PC-9 (cell line): Measurements from ENCODE around the gene ADAMTS6. TPM values are rescaled to one million over a fixed set of nuclear protein-coding genes. Genes with fewer than 3 reads are reported as not detected.

Experiments
- BruUV-seq: library from RNA; stranded (reverse); fragments of 400-500 nt; replicated peaks from 2 replicates; lab custom pipeline; 2021; lab: Mats Ljungman, UMichigan
- CTCF ChIA-PET: fragments of 300-600 bp; sonication (Branson Sonifier 250); formaldehyde crosslinking; loops from one replicate; lab custom pipeline; 2022; ENCODE audit warnings: antibody characterized with exemption; lab: Charles Lee
- POLR2A ChIA-PET: fragments of 300-600 bp; sonication (Branson Sonifier 250); formaldehyde crosslinking; loops from one replicate; lab custom pipeline; 2022; ENCODE audit warnings: antibody characterized with exemption; ENCODE audit not compliant: unreplicated experiment; lab: Charles Lee
- DNase-seq, 2 experiments: peaks; one replicate each; pipeline versions ENCODE4 v3.0.0 to v3.0.0-alpha.2; 2015 to 2022; ENCODE audit warnings: mixed read lengths in 1 of 2
- H2AFZ ChIP-seq: fragments of 200-600 bp; sonication (generic); 2 replicates; pipeline ENCODE4 v1.8.1; 2017; ENCODE audit warnings: antibody characterized with exemption
- H3F3A ChIP-seq: fragments of 200-600 bp; sonication (generic); 2 replicates; pipeline ENCODE4 v1.8.1; 2017; ENCODE audit warnings: antibody characterized with exemption, mild to moderate bottlenecking, low read depth; ENCODE audit not compliant: insufficient read depth
- H3K27ac ChIP-seq: fragments of 200-600 bp; sonication (generic); 2 replicates; pipeline ENCODE4 v1.6.1; 2016; ENCODE audit warnings: mixed run types
- H3K27me3 ChIP-seq: fragments of 200-600 bp; sonication (generic); 2 replicates; pipeline ENCODE4 v1.6.1; 2016; ENCODE audit warnings: low read depth, mixed run types; ENCODE audit not compliant: insufficient read depth
- H3K36me3 ChIP-seq: fragments of 200-600 bp; sonication (generic); 2 replicates; pipeline ENCODE4 v1.6.1; 2016; ENCODE audit warnings: low read depth, mixed run types
- H3K4me1 ChIP-seq: fragments of 200-600 bp; sonication (generic); replicated peaks from 2 replicates; pipeline ENCODE4 v1.6.1; 2016; ENCODE audit warnings: mixed run types; ENCODE audit not compliant: insufficient read depth
- H3K4me2 ChIP-seq: fragments of 200-600 bp; sonication (generic); 2 replicates; pipeline ENCODE4 v1.6.1; 2017; ENCODE audit warnings: mixed run types
- H3K4me3 ChIP-seq: fragments of 200-600 bp; sonication (generic); 2 replicates; pipeline ENCODE4 v1.6.1; 2016; ENCODE audit warnings: mixed run types
- H3K79me2 ChIP-seq: fragments of 200-600 bp; sonication (generic); 2 replicates; pipeline ENCODE4 v1.6.1; 2017; ENCODE audit warnings: low read depth, mixed run types
- H3K9me2 ChIP-seq: fragments of 200-600 bp; sonication (generic); 2 replicates; pipeline ENCODE4 v1.8.1; 2017; ENCODE audit warnings: mild to moderate bottlenecking; ENCODE audit not compliant: insufficient read depth
- H3K9me3 ChIP-seq: fragments of 200-600 bp; sonication (generic); 2 replicates; pipeline ENCODE4 v1.8.1; 2016; ENCODE audit warnings: low read depth; ENCODE audit not compliant: insufficient read depth
- H4K20me1 ChIP-seq: fragments of 200-600 bp; sonication (generic); 2 replicates; pipeline ENCODE4 v1.8.1; 2017; ENCODE audit not compliant: insufficient read depth
- CTCF ChIP-seq: fragments of 200-600 bp; sonication (generic); conservative IDR thresholded peaks from 2 replicates; pipeline ENCODE4 v1.6.1; 2017; ENCODE audit warnings: mixed run types, antibody characterized with exemption, mild to moderate bottlenecking, moderate library complexity
- EZH2 ChIP-seq: fragments of 200-600 bp; sonication (generic); IDR thresholded peaks from 2 replicates; pipeline ENCODE4 v1.8.0; 2017; ENCODE audit warnings: antibody characterized with exemption, low read depth
- intact Hi-C: fragments of 100-400 bp; cut with micrococcal nuclease; formaldehyde crosslinking; loops from one replicate; pipeline ENCODE4 v1.10.0; 2022; ENCODE audit not compliant: unreplicated experiment
- total RNA-seq: library from RNA; stranded (reverse); gene quantifications from 2 replicates; pipeline ENCODE4 v1.2.3, GENCODE V29; 2021

ADAMTS6 gene
- total RNA-seq, 1 experiment from 2014 or later = 1.4 TPM

GRCh38 chr5:65276178-65276890 is 205.4 kb downstream of the ADAMTS6 start:
- ChIA-PET CTCF (no interaction called here), POLR2A (no interaction called here)
- TF ChIP-seq CTCF (no peak), EZH2 (no peak)
- Histone ChIP-seq H3K27ac (no peak overlapping the region), H2AFZ (no peak overlapping the region), H4K20me1 (no peaks in the 10 kb centered on the region), H3K4me3 (no peak overlapping the region), H3K79me2 (no peaks in the 10 kb centered on the region), H3K4me1 (no peaks in the 10 kb centered on the region), H3K36me3 (no peaks in the 10 kb centered on the region), H3K9me3 (no peaks in the 10 kb centered on the region), H3K4me2 (no peak overlapping the region), H3K27me3 (no peaks in the 10 kb centered on the region), H3F3A (no peaks in the 10 kb centered on the region), H3K9me2 (no peaks in the 10 kb centered on the region)
- intact Hi-C loops = no loop called here
- DNase-seq = no peak
- no TSS peak for BruUV-seq

GRCh38 chr5:65271906-65272305 is 209.8 kb downstream of the ADAMTS6 start:
- Histone ChIP-seq H3K36me3 (no peaks in the 10 kb centered on the region), H3K9me2 (no peaks in the 10 kb centered on the region), H3K9me3 (no peaks in the 10 kb centered on the region; the same call in 1 of the 2 replicates), H3K79me2 (no peaks in the 10 kb centered on the region), H3F3A (no peaks in the 10 kb centered on the region), H3K4me3 (no peak overlapping the region), H3K27me3 (no peaks in the 10 kb centered on the region), H3K4me2 (no peak overlapping the region), H4K20me1 (no peaks in the 10 kb centered on the region), H3K27ac (no peak overlapping the region), H3K4me1 (no peaks in the 10 kb centered on the region), H2AFZ (no peak overlapping the region)
- TF ChIP-seq EZH2 (no peak), CTCF (no peak)
- no TSS peak for BruUV-seq
- DNase-seq = no peak
- ChIA-PET POLR2A (no interaction called here), CTCF (no interaction called here)
- intact Hi-C loops = no loop called here

GRCh38 chr5:65268525-65268924 is 213.2 kb downstream of the ADAMTS6 start:
- intact Hi-C loops = no loop called here
- Histone ChIP-seq H4K20me1 (no peaks in the 10 kb centered on the region), H3K9me2 (no peaks in the 10 kb centered on the region), H3K36me3 (no peaks in the 10 kb centered on the region), H3F3A (no peaks in the 10 kb centered on the region), H3K27me3 (no peaks in the 10 kb centered on the region), H3K4me2 (no peak overlapping the region), H3K4me1 (no peaks in the 10 kb centered on the region), H3K4me3 (no peak overlapping the region), H3K9me3 (no peaks in the 10 kb centered on the region; the same call in 1 of the 2 replicates), H3K79me2 (no peaks in the 10 kb centered on the region), H3K27ac (no peak overlapping the region), H2AFZ (no peak overlapping the region)
- POLR2A ChIA-PET = interaction anchor here (0.6 kb wide), 1 partner anchor 7 kb away, joined by 5 read pairs; no protein-coding TSS in a partner anchor
- CTCF ChIA-PET = no interaction called here
- TF ChIP-seq EZH2 (no peak), CTCF (no peak)
- DNase-seq = no peak
- BruUV-seq = no TSS peak
